ENCODE data around the gene ZSCAN5B.
"Not testable (repeated sequence)": the region's sequence is repeated elsewhere in the genome, so short reads cannot be mapped to it uniquely, and the experiment has no call there.

Gene ZSCAN5B, protein sequence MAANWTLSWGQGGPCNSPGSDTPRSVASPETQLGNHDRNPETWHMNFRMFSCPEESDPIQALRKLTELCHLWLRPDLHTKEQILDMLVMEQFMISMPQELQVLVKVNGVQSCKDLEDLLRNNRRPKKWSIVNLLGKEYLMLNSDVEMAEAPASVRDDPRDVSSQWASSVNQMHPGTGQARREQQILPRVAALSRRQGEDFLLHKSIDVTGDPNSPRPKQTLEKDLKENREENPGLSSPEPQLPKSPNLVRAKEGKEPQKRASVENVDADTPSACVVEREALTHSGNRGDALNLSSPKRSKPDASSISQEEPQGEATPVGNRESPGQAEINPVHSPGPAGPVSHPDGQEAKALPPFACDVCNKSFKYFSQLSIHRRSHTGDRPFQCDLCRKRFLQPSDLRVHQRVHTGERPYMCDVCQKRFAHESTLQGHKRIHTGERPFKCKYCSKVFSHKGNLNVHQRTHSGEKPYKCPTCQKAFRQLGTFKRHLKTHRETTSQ

DNA sequence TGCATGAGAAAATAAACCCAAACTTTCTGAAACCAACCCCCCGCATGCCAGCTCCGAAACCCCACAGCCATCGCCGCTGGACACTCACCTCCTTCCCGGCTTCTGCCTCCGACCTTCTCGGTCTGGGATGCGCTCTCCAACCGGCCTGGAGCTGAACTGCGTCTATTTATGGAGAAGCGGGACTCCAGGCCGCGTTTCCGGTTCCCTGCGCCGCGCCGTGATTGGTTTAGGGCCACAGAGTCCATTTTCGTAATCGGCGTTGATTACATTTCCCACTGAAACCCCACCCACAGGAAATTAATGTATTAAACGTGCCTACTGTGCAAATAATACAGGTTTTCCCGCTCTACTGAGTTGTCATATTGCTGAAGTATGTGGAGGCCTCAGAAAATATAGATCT lies at the start of gene ZSCAN5B:
Gene ZSCAN5B (minus strand): TSS at position 138 of the 400 bp plus-strand sequence. CDS start 4,731 bp downstream, outside the sequence.
- not testable (repeated sequence) for DNase-seq

DNA sequence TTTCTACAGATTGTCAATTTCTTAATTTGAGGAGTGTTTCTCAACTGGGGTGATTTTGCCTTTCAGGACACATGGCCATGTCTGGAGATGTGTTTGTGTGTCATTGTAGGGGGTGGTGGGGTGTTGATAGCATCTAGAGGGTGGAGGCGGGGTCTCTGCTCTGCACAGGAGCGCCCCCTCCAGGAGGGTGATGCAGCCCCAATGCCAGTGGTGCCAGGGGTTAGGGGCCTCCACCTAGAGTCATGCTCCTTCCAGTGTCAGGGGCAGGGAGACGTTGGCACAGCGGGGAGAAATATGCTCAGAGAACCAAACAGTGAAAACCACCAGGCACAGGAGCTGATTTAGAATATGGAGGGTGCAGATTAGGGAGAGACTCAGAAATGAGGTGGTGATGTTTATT lies 48.2 kb upstream of the ZSCAN5B start:
- DNase-seq = not testable (repeated sequence)

DNA sequence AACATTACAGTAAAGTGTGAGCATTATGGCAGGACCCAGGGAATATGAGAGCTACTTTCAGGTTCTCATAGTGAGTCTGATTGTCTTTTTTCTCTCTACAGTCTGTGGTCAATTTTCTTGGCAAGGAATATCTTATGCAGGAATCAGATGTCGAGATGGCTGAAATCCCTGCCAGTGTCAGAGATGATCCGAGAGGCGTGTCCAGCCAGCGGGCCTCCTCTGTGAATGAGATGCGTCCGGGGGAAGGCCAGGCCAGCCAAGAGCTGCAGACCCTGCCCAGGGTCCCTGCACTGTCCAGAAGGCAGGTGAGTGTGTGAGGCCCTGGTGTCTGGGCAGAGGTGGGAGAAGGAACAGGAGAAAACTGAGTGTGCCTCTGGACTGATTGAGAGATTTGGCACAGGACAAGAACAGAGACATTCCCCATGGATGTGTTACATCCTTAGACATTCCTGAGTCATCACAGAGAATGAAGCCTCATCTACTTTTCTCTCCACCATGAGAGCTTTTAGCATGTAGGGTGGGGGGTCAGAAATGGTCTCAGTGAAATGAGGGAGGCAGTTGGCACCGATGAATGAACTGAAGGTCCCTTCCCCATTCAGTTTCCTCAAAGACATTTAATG lies 47.6 kb upstream of the ZSCAN5B start:
- DNase-seq = no peak

DNA sequence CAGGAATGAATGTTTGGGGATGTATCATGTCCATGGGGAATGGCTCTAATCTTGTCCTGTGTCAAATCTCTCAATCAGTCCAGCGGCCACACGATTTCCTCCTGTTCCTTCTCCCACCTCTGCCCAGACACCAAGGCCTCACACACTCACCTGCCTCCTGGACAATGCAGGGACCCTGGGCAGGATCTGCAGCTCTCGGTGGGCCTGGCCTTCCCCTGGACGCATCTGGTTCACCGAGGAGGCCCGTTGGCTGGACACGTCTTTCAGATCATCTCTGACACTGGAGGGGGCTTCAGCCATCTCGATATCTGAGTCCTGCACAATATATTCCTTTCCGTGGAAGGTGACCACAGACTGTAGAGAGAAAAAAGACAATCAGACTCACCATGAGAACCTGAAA lies 25.9 kb upstream of the ZSCAN5B start:
- no peak for DNase-seq

DNA sequence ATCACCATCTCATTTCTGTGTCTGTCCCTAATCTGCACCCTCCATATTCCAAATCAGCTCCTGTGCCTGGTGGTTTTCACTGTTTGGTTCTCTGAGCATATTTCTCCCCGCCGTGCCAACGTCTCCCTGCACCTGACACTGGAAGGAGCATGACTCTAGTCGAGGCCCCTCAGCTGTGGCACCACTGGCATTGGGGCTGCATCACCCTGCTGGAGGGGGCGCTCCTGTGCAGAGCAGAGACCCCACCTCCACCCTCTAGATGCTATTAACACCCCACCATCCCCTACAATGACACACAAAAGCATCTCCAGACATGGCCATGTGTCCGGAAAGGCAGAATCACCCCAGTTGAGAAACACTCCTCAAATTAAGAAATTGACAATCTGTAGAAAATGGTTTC lies 25.3 kb upstream of the ZSCAN5B start:
- DNase-seq = no peak

DNA sequence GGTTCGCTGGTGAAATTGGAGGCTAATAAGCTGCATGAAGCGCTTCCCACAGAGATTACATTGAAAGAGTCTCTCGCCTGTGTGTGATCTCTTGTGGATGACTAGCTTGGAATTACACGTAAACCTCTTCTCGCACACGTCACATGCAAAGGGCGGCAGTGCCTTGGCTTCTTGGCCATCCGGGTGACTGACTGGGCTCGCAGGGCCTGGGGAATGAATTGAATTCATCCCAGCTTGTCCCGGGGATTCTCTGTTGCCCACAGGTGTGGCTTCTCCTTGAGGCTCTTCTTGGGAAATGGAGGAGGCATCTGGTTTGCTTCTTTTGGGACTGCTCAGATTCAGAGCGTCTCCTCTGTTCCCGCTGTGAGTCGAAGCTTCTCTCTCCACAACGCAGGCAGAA lies 24.3 kb upstream of the ZSCAN5B start:
- DNase-seq = no peak

DNA sequence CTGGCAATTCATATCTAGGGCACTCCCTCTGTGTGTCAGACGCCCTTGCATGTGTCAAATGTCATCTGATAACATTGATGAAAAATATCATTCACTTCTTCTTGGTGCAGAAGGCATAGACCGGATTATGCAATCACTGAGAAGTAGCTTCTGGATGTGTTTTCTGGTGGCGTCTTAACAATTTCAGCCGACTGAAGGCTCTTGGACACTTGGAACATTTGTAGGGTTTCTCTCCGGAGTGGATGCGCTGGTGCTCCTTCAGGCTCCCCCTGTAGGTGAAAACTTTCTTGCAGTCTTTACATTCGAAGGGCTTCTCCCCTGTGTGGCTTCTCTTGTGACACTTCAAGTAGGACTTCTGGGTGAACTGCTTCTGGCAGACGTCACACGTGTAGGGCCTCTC lies 23.9 kb upstream of the ZSCAN5B start:
- DNase-seq = not testable (repeated sequence)

DNA sequence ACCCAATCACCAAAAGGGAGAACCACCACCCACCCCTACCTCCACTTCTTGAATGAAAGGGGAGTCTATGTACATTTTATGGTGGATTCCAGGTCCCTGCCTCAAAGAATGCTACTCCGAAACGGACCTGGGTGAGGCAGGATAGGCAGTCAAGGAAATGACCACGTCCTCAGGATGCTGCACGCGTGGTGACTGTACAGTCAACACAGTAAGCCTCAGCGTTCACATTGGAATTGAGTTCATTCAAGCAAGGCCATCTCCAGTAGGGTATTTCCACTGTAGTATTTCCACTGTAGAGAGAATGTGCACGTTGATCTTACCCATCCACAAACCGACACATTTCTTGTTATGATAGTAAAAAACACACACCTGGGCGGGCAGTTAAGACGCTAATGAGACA lies 21.4 kb upstream of the ZSCAN5B start:
- no peak for DNase-seq

DNA sequence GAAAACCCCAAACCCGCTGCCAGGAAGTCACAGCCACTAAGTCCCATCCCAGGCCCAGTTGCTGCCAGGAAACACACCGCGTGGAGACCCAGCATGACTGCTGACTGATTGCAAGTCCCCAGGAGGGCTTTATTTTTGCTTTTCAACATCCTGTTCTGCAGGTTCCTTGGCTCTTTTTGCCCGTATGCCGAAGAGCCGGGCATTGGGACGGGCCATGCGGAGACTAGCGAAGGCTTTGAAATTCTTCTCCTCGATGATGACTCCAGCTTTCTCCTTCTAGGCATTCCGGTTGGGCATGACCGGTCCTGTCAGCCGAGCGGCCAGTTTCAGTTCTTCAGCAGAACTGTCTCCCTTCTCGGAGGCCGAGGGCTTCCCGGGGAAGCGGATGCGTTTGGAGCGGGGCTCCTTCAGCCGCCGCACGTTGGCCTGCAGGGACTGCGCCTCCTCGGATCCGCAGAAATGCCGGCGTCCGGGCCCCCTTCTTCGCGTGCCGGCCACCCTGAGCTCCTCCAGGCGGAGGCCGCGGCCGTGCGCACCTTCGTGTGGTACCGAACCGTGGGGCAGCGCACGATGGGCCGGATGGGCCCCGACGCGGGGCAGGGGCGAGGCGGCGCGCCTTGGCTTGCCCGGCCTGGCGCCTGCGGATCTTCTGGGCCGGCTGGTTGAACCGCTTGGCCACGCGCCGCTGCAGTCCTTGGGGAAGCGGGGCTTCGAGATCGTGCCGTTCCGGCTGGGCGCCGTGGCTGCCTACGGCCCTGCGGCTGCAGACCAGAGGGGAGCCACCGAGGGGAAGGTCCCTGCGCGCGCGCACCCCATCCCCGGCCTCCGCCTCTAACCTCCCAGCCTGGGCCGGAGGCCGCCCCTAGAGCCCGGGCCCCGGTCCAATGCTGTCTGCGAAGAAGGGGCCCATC lies 19.7 kb upstream of the ZSCAN5B start:
- no peak for DNase-seq

DNA sequence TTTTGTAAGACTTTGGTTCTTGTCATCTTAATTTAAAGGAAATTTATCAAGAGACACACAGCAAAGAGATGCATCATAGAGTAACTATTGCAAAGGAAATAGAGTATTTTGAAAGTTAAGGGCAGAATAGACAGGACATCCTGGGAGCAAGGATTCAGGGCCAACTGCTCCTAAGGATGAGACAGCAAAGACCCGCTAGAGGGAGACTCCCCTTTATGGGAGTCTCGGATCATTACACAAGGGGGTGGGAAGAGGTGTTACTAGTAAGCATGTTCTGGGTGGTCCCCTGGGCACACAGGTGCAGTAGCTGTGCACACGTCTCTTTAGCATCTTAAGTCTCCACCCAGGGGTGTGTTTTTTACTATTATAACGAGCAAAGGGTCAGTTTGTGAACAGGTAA lies 14.1 kb upstream of the ZSCAN5B start:
- DNase-seq = no peak

DNA sequence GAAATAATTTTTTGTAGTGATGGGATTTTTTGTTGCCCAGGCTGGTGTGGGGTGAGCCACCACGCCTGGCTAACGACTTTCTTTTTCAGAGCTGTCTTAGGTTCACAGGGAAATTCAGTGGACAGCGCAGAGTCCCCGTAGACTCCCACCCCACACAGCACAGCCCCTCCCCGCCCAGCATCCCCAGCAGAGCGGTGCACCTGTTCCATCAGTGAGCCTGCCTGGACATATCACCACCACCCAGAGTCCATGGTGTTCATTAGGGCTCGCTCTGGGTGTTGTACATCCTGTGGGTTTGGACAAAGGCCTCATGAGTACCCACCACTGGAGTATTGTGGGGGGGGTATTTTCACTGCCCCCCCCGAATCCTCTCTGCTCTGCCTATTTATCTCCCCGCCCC lies 12.5 kb upstream of the ZSCAN5B start:
- not testable (repeated sequence) for DNase-seq

DNA sequence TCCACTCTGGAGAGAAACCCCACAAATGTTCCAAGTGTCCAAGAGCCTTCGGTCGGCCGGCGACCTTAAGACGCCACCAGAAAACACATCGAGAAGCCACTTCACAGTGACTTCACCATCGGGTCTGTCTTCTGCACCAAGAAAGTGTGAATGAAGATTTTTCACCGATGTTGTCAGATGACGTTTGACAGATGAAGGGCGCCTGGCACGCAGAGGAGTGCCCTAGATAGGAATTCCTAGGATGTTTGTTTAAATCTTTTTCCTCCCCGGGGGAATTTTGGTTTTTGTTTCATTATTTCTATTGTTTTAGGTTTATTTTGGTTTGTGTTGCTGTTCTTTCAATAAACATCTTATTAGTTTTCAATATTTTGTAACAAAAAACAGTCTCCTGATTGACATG lies 11.5 kb upstream of the ZSCAN5B start:
- no peak for DNase-seq

DNA sequence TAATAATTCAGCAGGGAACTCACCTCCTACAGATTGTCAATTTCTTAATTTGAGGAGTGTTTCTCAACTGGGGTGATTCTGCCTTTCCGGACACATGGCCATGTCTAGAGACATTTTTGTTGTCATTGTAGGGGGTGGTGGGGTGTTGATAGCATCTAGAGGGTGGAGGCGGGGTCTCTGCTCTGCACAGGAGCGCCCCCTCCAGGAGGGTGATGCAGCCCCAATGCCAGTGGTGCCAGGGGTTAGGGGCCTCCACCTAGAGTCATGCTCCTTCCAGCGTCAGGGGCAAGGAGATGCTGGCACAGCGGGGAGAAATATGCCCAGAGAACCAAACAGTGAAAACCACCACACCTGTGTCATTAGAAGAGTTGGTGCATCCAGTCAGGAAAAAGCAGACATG lies 10.0 kb upstream of the ZSCAN5B start:
- not testable (repeated sequence) for DNase-seq

DNA sequence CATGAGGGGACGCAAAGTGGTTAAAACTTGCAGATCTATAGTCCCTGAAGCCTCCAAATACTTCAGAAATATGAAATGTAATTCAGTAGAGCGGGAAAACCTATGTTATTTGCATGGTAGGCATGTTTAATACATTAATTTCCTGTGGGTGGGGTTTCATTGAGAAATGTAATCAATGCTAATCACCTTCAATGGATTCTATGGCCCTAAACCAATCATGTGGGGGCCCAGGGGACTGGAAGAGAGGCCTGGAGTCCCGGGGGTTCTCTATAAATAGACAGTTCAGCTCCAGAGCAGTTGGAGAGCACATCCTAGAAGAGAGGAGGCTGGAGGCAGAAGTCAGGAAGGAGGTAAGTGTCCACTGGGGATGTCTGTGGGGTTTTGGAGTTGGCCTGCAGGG lies 4.4 kb upstream of the ZSCAN5B start, which contains the start of gene ZSCAN5C:
Gene ZSCAN5C (plus strand): TSS at position 301 of the 400 bp plus-strand sequence. CDS start 3,641 bp downstream, outside the sequence.
- no peak for DNase-seq

DNA sequence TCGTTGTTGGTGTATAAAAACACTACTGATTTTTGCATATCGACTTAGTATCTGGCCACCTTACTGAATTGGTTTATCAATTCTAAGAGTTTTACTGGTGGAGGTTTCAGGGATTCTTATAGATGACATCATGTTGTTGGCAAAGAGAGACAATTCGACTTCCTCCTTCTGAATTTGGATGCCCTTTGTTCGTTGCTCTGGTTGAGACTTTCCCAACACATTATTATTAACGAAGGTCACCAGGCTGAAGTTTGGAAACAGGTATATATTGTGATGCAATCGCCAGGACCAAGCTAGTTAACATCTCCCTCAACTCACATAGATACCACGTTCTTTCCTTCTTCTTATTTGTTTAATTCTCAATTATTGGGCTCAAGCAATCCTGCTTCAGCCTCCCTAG lies 2.1 kb upstream of the ZSCAN5B start:
- DNase-seq = no peak

DNA sequence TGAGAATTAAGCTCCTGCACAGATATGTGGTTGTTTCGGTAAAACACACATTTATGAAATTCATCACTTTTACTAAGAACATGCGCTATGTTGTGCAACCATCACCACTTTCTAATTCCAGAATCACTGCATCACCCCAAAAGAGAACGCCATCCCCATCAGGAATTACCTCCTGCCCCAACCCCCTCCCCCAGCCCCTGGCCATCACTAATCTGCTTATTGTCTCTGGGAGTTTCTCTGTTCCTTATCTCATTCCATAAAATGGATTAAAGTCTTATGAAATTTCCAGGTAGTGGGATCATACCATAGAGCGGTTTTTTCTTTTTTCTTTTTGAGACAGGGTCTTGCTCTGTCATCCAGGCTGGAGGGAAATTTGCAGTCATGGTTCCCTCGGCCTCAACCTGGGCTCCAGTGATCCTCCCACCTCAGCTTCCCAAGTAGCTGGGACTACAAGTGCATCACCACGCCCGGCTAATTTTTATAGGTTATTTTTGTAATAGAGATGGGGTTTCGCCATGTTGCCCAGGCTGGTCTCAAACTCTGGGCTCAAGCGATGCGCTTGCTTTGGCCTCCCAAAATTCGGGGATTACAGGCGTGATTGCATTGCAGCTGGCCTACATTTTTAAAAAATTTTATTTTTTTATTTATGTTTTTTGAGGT lies 3.5 kb downstream of the ZSCAN5B start:
- DNase-seq = no peak

DNA sequence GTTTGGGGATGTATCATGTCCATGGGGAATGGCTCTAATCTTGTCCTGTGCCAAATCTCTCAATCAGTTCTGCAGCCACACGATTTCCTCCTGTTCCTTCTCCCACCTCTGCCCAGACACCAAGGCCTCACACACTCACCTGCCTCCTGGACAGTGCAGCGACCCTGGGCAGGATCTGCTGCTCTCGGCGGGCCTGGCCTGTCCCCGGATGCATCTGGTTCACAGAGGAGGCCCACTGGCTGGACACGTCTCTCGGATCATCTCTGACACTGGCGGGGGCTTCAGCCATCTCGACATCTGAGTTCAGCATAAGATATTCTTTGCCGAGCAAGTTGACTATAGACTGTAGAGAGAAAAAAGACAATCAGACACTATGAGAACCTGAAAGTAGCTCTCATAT lies 5.9 kb downstream of the ZSCAN5B start:
- DNase-seq = no peak

DNA sequence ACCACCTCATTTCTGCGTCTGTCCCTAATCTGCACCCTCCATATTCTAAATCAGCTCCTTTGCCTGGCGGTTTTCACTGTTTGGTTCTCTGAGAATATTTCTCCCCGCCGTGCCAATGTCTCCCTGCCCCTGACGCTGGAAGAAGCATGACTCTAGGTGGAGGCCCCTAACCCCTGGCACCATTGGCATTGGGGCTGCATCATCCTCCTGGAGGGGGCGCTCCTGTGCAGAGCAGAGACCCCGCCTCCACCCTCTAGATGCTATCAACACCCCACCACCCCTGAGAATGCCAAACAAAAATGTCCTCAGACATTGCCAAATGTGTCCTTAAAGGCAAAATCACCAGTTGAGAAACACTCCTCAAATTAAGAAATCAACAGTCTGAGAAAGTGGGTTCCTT lies 6.5 kb downstream of the ZSCAN5B start:
- no peak for DNase-seq

DNA sequence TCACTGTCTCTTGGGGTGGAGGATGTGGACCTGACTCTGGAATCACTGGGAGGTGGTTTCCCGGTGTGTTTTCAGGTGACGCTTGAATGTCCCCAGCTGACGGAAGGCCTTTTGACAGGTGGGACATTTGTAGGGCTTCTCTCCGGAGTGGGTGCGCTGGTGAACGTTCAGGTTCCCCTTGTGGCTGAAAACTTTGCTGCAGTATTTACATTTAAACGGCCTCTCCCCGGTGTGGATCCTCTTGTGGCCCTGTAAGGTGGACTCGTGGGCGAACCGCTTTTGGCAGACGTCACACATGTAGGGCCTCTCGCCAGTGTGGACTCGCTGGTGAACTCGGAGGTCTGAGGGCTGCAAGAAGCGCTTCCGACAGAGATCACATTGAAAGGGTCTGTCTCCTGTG lies 7.8 kb downstream of the ZSCAN5B start:
- no peak for DNase-seq

DNA sequence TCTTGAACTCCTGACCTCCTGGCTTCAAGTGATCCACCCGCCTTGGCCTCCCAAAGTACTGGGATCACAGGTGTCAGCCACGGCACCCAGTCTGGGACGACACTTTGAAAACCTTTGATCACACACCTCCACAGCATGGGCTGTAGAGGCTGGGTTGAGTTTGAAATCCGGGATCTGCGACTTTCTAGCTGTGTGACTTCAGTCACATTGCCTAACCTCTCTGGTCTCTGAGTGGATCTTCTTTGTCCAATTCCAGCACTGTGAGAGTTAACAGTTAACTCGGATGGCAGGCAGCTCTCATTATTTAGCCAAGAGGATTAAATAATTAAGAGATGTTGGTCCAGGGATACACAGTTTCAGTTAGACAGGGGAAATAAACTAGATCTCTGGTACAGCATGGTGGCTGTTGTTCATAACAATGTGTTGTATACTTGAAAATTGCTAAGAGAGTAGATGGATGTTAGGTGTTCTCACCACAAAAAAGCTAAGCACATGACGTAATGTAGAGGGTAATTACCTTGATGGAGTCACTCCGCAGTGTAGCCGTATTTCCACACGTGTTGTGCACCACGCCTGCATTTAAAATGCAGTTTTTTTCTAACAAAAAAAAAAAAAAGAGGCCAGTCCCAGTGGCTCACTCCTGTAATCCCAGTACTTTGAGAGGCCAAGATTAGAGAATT lies 19.9 kb downstream of the ZSCAN5B start:
- DNase-seq = no peak

DNA sequence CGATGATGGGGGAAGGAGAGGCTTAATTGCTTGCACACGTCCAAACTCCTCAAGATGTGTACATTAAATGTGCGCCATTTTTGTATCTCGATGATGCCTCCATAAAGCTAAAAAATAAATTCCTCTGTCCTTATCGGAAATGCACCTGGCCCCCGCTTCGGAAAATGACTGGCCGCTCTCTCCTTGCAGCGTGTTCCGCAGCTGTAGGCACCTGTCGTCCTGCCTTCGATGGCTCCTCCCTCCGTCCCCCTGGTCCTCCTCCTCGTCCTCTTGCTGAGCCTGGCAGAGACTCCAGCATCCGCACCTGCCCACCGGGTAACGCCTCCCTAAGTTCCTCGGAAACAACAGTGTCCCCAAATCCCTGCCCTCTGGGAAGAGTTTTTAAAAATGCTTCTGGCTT lies 20.7 kb downstream of the ZSCAN5B start:
- no peak for DNase-seq

DNA sequence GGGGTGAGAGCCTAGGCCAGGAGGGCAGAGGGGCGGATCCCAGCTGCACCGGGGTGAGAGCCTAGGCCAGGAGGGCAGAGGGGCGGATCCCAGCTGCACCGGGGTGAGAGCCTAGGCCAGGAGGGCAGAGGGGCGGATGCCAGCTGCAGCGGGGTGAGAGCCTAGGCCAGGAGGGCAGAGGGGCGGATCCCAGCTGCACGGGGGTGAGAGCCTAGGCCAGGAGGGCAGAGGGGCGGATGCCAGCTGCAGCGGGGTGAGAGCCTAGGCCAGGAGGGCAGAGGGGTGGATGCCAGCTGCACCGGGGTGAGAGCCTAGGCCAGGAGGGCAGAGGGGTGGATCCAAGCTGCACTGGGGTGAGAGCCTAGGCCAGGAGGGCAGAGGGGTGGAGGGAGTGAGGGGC lies 21.3 kb downstream of the ZSCAN5B start:
- DNase-seq = not testable (repeated sequence)

All from activated CD4-positive, alpha-beta T cell treated with anti-CD3 and anti-CD28 coated beads, Interleukin-2, Interleukin-6, amounts not matched to agents 100 ng/mL and 50 ng/mL, durations not matched to agents 16 hours and 8 hours (primary cell).